ENCODE results near the gene FAM83B. TPM values are rescaled to one million over a fixed set of nuclear protein-coding genes. Genes with fewer than 3 reads are reported as not detected.

Gene FAM83B
- total RNA-seq, 1 experiment from 2014 or later = 5.7 TPM

- Mint-ChIP-seq H3K9me3 (no peaks in the 10 kb centered on the region), H3K27ac (no peak overlapping the region), H3K4me1 (peaks cover 15 to 17% of the 10 kb centered on the region in 2 experiments), H3K27me3 (ENCODE audit: low read depth) (no peaks in the 10 kb centered on the region), H3K36me3 (ENCODE audit: insufficient read depth in 1 of 3, low read depth in 3 of 3) (no peaks in the 10 kb centered on the region), H3K4me3 (no peak overlapping the region)
- Histone ChIP-seq H3K18ac (ENCODE audit: insufficient read length, low read depth, low read length) (no peak overlapping the region), H3T11ph (ENCODE audit: low read length) (no peak overlapping the region), H3K14ac (ENCODE audit: insufficient read depth, low read length) (no peak overlapping the region), H4K91ac (ENCODE audit: insufficient read length, low read depth, low read length) (no peak overlapping the region), H3K79me2 (ENCODE audit: insufficient read depth, low read length) (no peaks in the 10 kb centered on the region), H3K56ac (ENCODE audit: insufficient read length, low read depth, low read length) (no peak overlapping the region), H2BK15ac (ENCODE audit: low read depth, low read length) (no peak overlapping the region), H2BK12ac (ENCODE audit: insufficient read length, low read depth, low read length) (no peak overlapping the region), H3K9ac (ENCODE audit: extremely low read depth, insufficient read length, low read length) (no peak overlapping the region), H3K4me2 (ENCODE audit: insufficient read depth, insufficient read length, low read length) (no peak overlapping the region), H2BK20ac (ENCODE audit: low read depth, low read length, poor library complexity, severe bottlenecking) (no peak overlapping the region), H2AK5ac (ENCODE audit: insufficient read length, low read length) (no peak overlapping the region), H3K27ac (ENCODE audit: insufficient read length, low read depth, low read length) (no peak overlapping the region), H3K23me2 (ENCODE audit: insufficient read length, low read depth, low read length, poor library complexity, severe bottlenecking) (no peaks in the 10 kb centered on the region), H2AFZ (ENCODE audit: low read length) (no peak overlapping the region), H3K9me3 (ENCODE audit: control insufficient read depth, low read depth, low read length) (no peaks in the 10 kb centered on the region), H3K23ac (ENCODE audit: insufficient read length, low read depth, low read length) (no peak overlapping the region), H3K4me1 (ENCODE audit: insufficient read depth, low read length) (peaks cover 6% of the 10 kb centered on the region; the same call in 1 of the 2 replicates), H3K79me1 (ENCODE audit: insufficient read depth, low read depth, low read length, poor library complexity, severe bottlenecking) (no peaks in the 10 kb centered on the region), H2BK120ac (ENCODE audit: low read depth, low read length, poor library complexity, severe bottlenecking) (no peak overlapping the region), H4K8ac (replicated peaks; ENCODE audit: insufficient read length, low read depth, low read length) (no peak overlapping the region), H4K20me1 (ENCODE audit: control insufficient read depth, insufficient read depth, insufficient read length) (no peaks in the 10 kb centered on the region), H3K27me3 (ENCODE audit: insufficient read depth, low read length) (no peaks in the 10 kb centered on the region), H2BK5ac (ENCODE audit: insufficient read length, low read length) (no peak overlapping the region), H3K4ac (ENCODE audit: low read depth, low read length) (no peak overlapping the region), H4K5ac (ENCODE audit: insufficient read length, low read depth, low read length) (no peak overlapping the region)
- no peak for DNase-seq
- no peak for TF ChIP-seq CTCF (conservative IDR thresholded peaks at IDR 0.05)
- WGBS (ENCODE audit: extremely low coverage, insufficient read length, low lambda C conversion rate) = no CpG with 5 or more reads among the region's 1 CpG
These were observed 41.5 kb upstream of the FAM83B start for GRCh38 chr6:54805077-54805476.

Measured in H9 (cell line).